ENCODE results near the gene KRT1.

KRT1 gene

DNA sequence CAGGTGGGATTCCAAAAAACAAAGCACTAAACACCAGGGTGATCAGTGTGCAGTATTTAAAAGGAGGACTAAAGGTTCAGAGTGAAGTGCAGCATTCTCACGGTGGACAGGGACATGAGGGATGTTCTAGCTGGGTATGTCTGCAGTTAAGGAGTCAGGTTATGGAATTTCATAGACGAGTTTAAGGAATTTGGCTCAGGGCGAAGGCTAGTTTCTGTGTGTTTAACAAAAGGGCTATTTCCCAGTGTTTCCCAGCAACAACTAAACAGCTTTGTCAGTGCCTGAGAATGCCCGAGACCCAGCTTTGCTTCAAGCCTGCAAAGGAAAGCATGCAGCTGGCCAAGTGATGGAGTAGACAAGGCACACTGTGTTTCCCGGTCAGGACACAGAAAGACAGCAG lies 7.0 kb downstream of the KRT1 start (continued):
- TF ChIP-seq, protein P1, sequence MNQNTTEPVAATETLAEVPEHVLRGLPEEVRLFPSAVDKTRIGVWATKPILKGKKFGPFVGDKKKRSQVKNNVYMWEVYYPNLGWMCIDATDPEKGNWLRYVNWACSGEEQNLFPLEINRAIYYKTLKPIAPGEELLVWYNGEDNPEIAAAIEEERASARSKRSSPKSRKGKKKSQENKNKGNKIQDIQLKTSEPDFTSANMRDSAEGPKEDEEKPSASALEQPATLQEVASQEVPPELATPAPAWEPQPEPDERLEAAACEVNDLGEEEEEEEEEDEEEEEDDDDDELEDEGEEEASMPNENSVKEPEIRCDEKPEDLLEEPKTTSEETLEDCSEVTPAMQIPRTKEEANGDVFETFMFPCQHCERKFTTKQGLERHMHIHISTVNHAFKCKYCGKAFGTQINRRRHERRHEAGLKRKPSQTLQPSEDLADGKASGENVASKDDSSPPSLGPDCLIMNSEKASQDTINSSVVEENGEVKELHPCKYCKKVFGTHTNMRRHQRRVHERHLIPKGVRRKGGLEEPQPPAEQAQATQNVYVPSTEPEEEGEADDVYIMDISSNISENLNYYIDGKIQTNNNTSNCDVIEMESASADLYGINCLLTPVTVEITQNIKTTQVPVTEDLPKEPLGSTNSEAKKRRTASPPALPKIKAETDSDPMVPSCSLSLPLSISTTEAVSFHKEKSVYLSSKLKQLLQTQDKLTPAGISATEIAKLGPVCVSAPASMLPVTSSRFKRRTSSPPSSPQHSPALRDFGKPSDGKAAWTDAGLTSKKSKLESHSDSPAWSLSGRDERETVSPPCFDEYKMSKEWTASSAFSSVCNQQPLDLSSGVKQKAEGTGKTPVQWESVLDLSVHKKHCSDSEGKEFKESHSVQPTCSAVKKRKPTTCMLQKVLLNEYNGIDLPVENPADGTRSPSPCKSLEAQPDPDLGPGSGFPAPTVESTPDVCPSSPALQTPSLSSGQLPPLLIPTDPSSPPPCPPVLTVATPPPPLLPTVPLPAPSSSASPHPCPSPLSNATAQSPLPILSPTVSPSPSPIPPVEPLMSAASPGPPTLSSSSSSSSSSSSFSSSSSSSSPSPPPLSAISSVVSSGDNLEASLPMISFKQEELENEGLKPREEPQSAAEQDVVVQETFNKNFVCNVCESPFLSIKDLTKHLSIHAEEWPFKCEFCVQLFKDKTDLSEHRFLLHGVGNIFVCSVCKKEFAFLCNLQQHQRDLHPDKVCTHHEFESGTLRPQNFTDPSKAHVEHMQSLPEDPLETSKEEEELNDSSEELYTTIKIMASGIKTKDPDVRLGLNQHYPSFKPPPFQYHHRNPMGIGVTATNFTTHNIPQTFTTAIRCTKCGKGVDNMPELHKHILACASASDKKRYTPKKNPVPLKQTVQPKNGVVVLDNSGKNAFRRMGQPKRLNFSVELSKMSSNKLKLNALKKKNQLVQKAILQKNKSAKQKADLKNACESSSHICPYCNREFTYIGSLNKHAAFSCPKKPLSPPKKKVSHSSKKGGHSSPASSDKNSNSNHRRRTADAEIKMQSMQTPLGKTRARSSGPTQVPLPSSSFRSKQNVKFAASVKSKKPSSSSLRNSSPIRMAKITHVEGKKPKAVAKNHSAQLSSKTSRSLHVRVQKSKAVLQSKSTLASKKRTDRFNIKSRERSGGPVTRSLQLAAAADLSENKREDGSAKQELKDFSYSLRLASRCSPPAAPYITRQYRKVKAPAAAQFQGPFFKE (tag by site-specific recombination; IDR thresholded peaks at IDR 0.05; ENCODE audit: borderline replicate concordance): no peak
- TF ChIP-seq, protein P2, sequence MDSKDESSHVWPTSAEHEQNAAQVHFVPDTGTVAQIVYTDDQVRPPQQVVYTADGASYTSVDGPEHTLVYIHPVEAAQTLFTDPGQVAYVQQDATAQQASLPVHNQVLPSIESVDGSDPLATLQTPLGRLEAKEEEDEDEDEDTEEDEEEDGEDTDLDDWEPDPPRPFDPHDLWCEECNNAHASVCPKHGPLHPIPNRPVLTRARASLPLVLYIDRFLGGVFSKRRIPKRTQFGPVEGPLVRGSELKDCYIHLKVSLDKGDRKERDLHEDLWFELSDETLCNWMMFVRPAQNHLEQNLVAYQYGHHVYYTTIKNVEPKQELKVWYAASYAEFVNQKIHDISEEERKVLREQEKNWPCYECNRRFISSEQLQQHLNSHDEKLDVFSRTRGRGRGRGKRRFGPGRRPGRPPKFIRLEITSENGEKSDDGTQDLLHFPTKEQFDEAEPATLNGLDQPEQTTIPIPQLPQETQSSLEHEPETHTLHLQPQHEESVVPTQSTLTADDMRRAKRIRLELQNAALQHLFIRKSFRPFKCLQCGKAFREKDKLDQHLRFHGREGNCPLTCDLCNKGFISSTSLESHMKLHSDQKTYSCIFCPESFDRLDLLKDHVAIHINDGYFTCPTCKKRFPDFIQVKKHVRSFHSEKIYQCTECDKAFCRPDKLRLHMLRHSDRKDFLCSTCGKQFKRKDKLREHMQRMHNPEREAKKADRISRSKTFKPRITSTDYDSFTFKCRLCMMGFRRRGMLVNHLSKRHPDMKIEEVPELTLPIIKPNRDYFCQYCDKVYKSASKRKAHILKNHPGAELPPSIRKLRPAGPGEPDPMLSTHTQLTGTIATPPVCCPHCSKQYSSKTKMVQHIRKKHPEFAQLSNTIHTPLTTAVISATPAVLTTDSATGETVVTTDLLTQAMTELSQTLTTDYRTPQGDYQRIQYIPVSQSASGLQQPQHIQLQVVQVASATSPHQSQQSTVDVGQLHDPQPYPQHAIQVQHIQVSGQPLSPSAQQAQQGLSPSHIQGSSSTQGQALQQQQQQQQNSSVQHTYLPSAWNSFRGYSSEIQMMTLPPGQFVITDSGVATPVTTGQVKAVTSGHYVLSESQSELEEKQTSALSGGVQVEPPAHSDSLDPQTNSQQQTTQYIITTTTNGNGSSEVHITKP (tag by site-specific recombination; IDR thresholded peaks at IDR 0.05): no peak
- TF ChIP-seq ZNF830 (tag by site-specific recombination; IDR thresholded peaks at IDR 0.05; ENCODE audit: low read depth): no peak

DNA sequence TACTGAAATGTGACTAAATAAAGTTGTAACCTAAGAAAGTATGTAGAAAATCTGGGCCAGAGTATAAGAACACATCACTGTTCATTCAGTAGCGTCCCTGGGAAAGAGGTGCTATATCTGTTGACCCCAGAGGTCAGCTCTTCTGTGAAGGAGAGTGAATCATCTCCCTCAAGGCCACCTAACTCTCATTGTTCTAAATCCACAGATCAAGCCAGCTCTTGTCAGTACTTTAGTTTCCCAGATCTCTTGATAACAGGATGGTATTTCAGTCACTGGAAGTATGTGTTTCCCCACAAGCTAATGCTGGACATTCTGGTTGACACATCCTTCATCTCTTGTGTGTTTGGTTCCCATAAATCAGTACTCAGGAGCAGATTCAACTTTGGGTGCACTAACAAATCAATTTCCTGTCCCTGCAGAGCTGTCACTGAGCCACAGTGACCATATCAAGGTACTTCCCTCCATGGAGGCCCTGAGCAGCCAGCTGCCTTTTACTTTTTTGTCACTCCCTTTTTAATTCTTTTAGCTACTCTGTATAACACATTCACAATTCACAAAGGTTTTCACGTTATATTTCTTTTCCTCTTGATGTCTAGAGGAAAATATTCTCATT lies 7.8 kb downstream of the KRT1 start:
- no peaks in the 10 kb centered on the region for H3K4me1 ChIP-seq (ENCODE audit: control insufficient read depth, insufficient read depth, low read length)
- CTCF ChIA-PET: interaction anchor here (0.6 to 1.4 kb wide), 3 partner anchors 88 to 631 kb away, joined by 3 to 4 read pairs (median 3); no protein-coding TSS in a partner anchor
- POLR2A ChIA-PET: interaction anchor here (0.5 to 1.1 kb wide), 2 partner anchors 201 to 800 kb away, joined by 3 read pairs; no protein-coding TSS in a partner anchor
- no peak overlapping the region for H3K4me3 ChIP-seq (ENCODE audit: low read depth, low read length)
- no peaks in the 10 kb centered on the region for H3K36me3 ChIP-seq (ENCODE audit: control insufficient read depth in 2 of 2, insufficient read depth in 1 of 2, low read length in 2 of 2)
- H3K9me3 ChIP-seq (ENCODE audit: control insufficient read depth, insufficient read depth, low read depth, low read length): no peaks in the 10 kb centered on the region
- no peak overlapping the region for H3K27ac ChIP-seq (ENCODE audit: extremely low read depth, low read depth, low read length)
- TF ChIP-seq, protein P3, sequence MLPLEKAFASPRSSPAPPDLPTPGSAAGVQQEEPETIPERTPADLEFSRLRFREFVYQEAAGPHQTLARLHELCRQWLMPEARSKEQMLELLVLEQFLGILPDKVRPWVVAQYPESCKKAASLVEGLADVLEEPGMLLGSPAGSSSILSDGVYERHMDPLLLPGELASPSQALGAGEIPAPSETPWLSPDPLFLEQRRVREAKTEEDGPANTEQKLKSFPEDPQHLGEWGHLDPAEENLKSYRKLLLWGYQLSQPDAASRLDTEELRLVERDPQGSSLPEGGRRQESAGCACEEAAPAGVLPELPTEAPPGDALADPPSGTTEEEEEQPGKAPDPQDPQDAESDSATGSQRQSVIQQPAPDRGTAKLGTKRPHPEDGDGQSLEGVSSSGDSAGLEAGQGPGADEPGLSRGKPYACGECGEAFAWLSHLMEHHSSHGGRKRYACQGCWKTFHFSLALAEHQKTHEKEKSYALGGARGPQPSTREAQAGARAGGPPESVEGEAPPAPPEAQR (tag by site-specific recombination; IDR thresholded peaks at IDR 0.05): no peak
- TF ChIP-seq ZNF174 (tag by site-specific recombination; IDR thresholded peaks at IDR 0.05): no peak
- TF ChIP-seq ZNF521 (tag by site-specific recombination; IDR thresholded peaks at IDR 0.05): no peak
- TF ChIP-seq, protein P4, sequence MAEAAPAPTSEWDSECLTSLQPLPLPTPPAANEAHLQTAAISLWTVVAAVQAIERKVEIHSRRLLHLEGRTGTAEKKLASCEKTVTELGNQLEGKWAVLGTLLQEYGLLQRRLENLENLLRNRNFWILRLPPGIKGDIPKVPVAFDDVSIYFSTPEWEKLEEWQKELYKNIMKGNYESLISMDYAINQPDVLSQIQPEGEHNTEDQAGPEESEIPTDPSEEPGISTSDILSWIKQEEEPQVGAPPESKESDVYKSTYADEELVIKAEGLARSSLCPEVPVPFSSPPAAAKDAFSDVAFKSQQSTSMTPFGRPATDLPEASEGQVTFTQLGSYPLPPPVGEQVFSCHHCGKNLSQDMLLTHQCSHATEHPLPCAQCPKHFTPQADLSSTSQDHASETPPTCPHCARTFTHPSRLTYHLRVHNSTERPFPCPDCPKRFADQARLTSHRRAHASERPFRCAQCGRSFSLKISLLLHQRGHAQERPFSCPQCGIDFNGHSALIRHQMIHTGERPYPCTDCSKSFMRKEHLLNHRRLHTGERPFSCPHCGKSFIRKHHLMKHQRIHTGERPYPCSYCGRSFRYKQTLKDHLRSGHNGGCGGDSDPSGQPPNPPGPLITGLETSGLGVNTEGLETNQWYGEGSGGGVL (tag by site-specific recombination; IDR thresholded peaks at IDR 0.05): no peak
- TF ChIP-seq, protein P5, sequence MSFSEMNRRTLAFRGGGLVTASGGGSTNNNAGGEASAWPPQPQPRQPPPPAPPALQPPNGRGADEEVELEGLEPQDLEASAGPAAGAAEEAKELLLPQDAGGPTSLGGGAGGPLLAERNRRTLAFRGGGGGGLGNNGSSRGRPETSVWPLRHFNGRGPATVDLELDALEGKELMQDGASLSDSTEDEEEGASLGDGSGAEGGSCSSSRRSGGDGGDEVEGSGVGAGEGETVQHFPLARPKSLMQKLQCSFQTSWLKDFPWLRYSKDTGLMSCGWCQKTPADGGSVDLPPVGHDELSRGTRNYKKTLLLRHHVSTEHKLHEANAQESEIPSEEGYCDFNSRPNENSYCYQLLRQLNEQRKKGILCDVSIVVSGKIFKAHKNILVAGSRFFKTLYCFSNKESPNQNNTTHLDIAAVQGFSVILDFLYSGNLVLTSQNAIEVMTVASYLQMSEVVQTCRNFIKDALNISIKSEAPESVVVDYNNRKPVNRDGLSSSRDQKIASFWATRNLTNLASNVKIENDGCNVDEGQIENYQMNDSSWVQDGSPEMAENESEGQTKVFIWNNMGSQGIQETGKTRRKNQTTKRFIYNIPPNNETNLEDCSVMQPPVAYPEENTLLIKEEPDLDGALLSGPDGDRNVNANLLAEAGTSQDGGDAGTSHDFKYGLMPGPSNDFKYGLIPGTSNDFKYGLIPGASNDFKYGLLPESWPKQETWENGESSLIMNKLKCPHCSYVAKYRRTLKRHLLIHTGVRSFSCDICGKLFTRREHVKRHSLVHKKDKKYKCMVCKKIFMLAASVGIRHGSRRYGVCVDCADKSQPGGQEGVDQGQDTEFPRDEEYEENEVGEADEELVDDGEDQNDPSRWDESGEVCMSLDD (tag by site-specific recombination; IDR thresholded peaks at IDR 0.05): no peak
- TF ChIP-seq, protein P6, sequence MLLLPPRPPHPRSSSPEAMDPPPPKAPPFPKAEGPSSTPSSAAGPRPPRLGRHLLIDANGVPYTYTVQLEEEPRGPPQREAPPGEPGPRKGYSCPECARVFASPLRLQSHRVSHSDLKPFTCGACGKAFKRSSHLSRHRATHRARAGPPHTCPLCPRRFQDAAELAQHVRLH (tag by site-specific recombination; IDR thresholded peaks at IDR 0.05): no peak
- no peak for TF ChIP-seq ZNF548 (tag by site-specific recombination; IDR thresholded peaks at IDR 0.05)
- TF ChIP-seq HOXA7 (CRISPR knock-in tag; IDR thresholded peaks at IDR 0.05; ENCODE audit: borderline replicate concordance): no peak
- no peak for TF ChIP-seq ZNF600 (tag by site-specific recombination; IDR thresholded peaks at IDR 0.05)
- TF ChIP-seq ZNF658 (tag by site-specific recombination; IDR thresholded peaks at IDR 0.05): no peak
- TF ChIP-seq, protein P7, sequence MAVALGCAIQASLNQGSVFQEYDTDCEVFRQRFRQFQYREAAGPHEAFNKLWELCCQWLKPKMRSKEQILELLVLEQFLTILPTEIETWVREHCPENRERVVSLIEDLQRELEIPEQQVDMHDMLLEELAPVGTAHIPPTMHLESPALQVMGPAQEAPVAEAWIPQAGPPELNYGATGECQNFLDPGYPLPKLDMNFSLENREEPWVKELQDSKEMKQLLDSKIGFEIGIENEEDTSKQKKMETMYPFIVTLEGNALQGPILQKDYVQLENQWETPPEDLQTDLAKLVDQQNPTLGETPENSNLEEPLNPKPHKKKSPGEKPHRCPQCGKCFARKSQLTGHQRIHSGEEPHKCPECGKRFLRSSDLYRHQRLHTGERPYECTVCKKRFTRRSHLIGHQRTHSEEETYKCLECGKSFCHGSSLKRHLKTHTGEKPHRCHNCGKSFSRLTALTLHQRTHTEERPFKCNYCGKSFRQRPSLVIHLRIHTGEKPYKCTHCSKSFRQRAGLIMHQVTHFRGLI (tag by site-specific recombination; IDR thresholded peaks at IDR 0.05): no peak
